Skeletal muscle cell (primary cell): ENCODE data around the gene NAT16.

ENCODE experiments used
- DNase-seq: peaks from one replicate; pipeline ENCODE4 v3.0.0-alpha.2; 2010; ENCODE audit warnings: low read depth
- H3K4me3 ChIP-seq: 2 replicates; pipeline ENCODE4 v1.5.1; 2011; ENCODE audit warnings: low read depth, mild to moderate bottlenecking, control low read depth, low read length, moderate library complexity

Gene NAT16

GRCh38 chr7:101162551-101163278 is 17.4 kb downstream of the NAT16 start:
- peak overlapping the region; percentile 36 for H3K4me3 ChIP-seq
- DNase-seq: no peak

GRCh38 chr7:101161692-101162471 is 18.2 kb downstream of the NAT16 start:
- H3K4me3 ChIP-seq: no peak overlapping the region
- no peak for DNase-seq

GRCh38 chr7:101160910-101161309 is 19.2 kb downstream of the NAT16 start:
- no peak overlapping the region for H3K4me3 ChIP-seq
- DNase-seq: no peak

GRCh38 chr7:101159696-101160674 is 20.1 kb downstream of the NAT16 start:
- DNase-seq: no peak
- H3K4me3 ChIP-seq: no peak overlapping the region

- no peak for DNase-seq
- no peak overlapping the region for H3K4me3 ChIP-seq
Measured at GRCh38 chr7:101156866-101157589, 23.1 kb downstream of the NAT16 start.

GRCh38 chr7:101156277-101156676 is 23.8 kb downstream of the NAT16 start:
- H3K4me3 ChIP-seq: no peak overlapping the region
- DNase-seq: no peak

- no peak for DNase-seq
- peak overlapping the region; percentile 89 for H3K4me3 ChIP-seq
Measured at GRCh38 chr7:101155303-101155702, 24.8 kb downstream of the NAT16 start.

GRCh38 chr7:101154693-101155102 is 25.4 kb downstream of the NAT16 start:
- DNase-seq: no peak
- peak overlapping the region; percentile 89 for H3K4me3 ChIP-seq

GRCh38 chr7:101153969-101154692 is 26.0 kb downstream of the NAT16 start, which contains the start of gene AP1S1:
Gene AP1S1 (plus strand): TSS chr7:101154476. CDS start chr7:101154515, 39 bp downstream.
- peak; percentile 83 for DNase-seq
- peak within 1 kb of the TSS; percentile 89 for H3K4me3 ChIP-seq

GRCh38 chr7:101151908-101152651 is 28.0 kb downstream of the NAT16 start:
- DNase-seq: no peak
- no peak overlapping the region for H3K4me3 ChIP-seq

GRCh38 chr7:101140746-101141382 is 39.2 kb downstream of the NAT16 start:
- no peak for DNase-seq

GRCh38 chr7:101140339-101140699 is 39.8 kb downstream of the NAT16 start:
- no peak for DNase-seq

More at GRCh38 chr7:101140746-101141382, 39.2 kb downstream of the NAT16 start:
- no peak overlapping the region for H3K4me3 ChIP-seq

GRCh38 chr7:101138213-101138870 is 41.8 kb downstream of the NAT16 start:
- peak; percentile 95 for DNase-seq
- no peak overlapping the region for H3K4me3 ChIP-seq

More at GRCh38 chr7:101140339-101140699, 39.8 kb downstream of the NAT16 start:
- no peak overlapping the region for H3K4me3 ChIP-seq

GRCh38 chr7:101137651-101138212 is 42.4 kb downstream of the NAT16 start:
- no peak for DNase-seq
- no peak overlapping the region for H3K4me3 ChIP-seq

- H3K4me3 ChIP-seq: no peak overlapping the region
- DNase-seq: no peak
Measured at GRCh38 chr7:101134399-101134980, 45.6 kb downstream of the NAT16 start.
